ENCODE data around the gene AGBL1.

Gene AGBL1

GRCh38 chr15:86399041-86399954 is 319.6 kb downstream of the AGBL1 start:
- Histone ChIP-seq H3K9ac (no peak overlapping the region), H3K27me3 (ENCODE audit: insufficient read depth, low read depth) (no peaks in the 10 kb centered on the region), H3K4me2 (no peak overlapping the region), H4K20me1 (ENCODE audit: insufficient read depth) (no peaks in the 10 kb centered on the region), H3K27ac (no peak overlapping the region), H2AFZ (ENCODE audit: low read depth) (no peak overlapping the region), H3K4me3 (IDR thresholded peaks at IDR 0.05; ENCODE audit: insufficient read depth, low read depth, low read length) (no peak overlapping the region), H3K36me3 (ENCODE audit: insufficient read depth) (no peaks in the 10 kb centered on the region), H3K79me2 (ENCODE audit: insufficient read depth, low read depth) (no peaks in the 10 kb centered on the region), H3K4me1 (ENCODE audit: low read depth, poor library complexity, severe bottlenecking) (no peaks in the 10 kb centered on the region)
- TF ChIP-seq CTCF (conservative IDR thresholded peaks at IDR 0.05; ENCODE audit: low read depth, low read length), result no peak

- no peaks in the 10 kb centered on the region for H3K27me3 ChIP-seq (ENCODE audit: insufficient read depth, low read depth)
- H4K20me1 ChIP-seq (ENCODE audit: insufficient read depth), result no peaks in the 10 kb centered on the region
- H3K4me2 ChIP-seq, result no peak overlapping the region
- no peak overlapping the region for H3K9ac ChIP-seq
- H3K36me3 ChIP-seq (ENCODE audit: insufficient read depth), result no peaks in the 10 kb centered on the region
- no peak overlapping the region for H2AFZ ChIP-seq (ENCODE audit: low read depth)
- H3K79me2 ChIP-seq (ENCODE audit: insufficient read depth, low read depth), result no peaks in the 10 kb centered on the region
- no peak for TF ChIP-seq CTCF (conservative IDR thresholded peaks at IDR 0.05; ENCODE audit: low read depth, low read length)
- no peaks in the 10 kb centered on the region for H3K4me1 ChIP-seq (ENCODE audit: low read depth, poor library complexity, severe bottlenecking)
- H3K4me3 ChIP-seq (IDR thresholded peaks at IDR 0.05; ENCODE audit: insufficient read depth, low read depth, low read length), result no peak overlapping the region
- H3K27ac ChIP-seq, result no peak overlapping the region
Observed at GRCh38 chr15:86403221-86403620, 323.6 kb downstream of the AGBL1 start.

GRCh38 chr15:86403914-86404583 is 324.4 kb downstream of the AGBL1 start:
- Histone ChIP-seq H3K79me2 (ENCODE audit: insufficient read depth, low read depth) (no peaks in the 10 kb centered on the region), H4K20me1 (ENCODE audit: insufficient read depth) (no peaks in the 10 kb centered on the region), H3K4me3 (IDR thresholded peaks at IDR 0.05; ENCODE audit: insufficient read depth, low read depth, low read length) (no peak overlapping the region), H3K27ac (no peak overlapping the region), H3K36me3 (ENCODE audit: insufficient read depth) (no peaks in the 10 kb centered on the region), H3K9ac (no peak overlapping the region), H3K4me2 (no peak overlapping the region), H2AFZ (ENCODE audit: low read depth) (no peak overlapping the region), H3K27me3 (ENCODE audit: insufficient read depth, low read depth) (no peaks in the 10 kb centered on the region), H3K4me1 (ENCODE audit: low read depth, poor library complexity, severe bottlenecking) (no peaks in the 10 kb centered on the region)
- TF ChIP-seq CTCF (conservative IDR thresholded peaks at IDR 0.05; ENCODE audit: low read depth, low read length), result no peak

- Histone ChIP-seq H3K4me1 (ENCODE audit: low read depth, poor library complexity, severe bottlenecking) (no peaks in the 10 kb centered on the region), H3K36me3 (ENCODE audit: insufficient read depth) (no peaks in the 10 kb centered on the region), H4K20me1 (ENCODE audit: insufficient read depth) (no peaks in the 10 kb centered on the region), H3K9ac (no peak overlapping the region), H3K27ac (no peak overlapping the region), H3K79me2 (ENCODE audit: insufficient read depth, low read depth) (no peaks in the 10 kb centered on the region), H3K4me2 (no peak overlapping the region), H2AFZ (ENCODE audit: low read depth) (no peak overlapping the region), H3K27me3 (ENCODE audit: insufficient read depth, low read depth) (no peaks in the 10 kb centered on the region), H3K4me3 (IDR thresholded peaks at IDR 0.05; ENCODE audit: insufficient read depth, low read depth, low read length) (no peak overlapping the region)
- no peak for TF ChIP-seq CTCF (conservative IDR thresholded peaks at IDR 0.05; ENCODE audit: low read depth, low read length)
Observed at GRCh38 chr15:86408261-86408660, 328.6 kb downstream of the AGBL1 start.
